Activated gamma-delta T cell (primary cell): ENCODE results near the gene PSMB1.
"Not testable (repeated sequence)": the region's sequence is repeated elsewhere in the genome, so short reads cannot be mapped to it uniquely, and the experiment has no call there.

Experiments
- DNase-seq: peaks from one replicate; lab custom pipeline; 2025; lab: John Stamatoyannopoulos, UW

Gene PSMB1

GRCh38 chr6:170535004-170535403, 18.1 kb downstream of the PSMB1 start:
- DNase-seq: no peak

- no peak for DNase-seq
Observed at GRCh38 chr6:170533792-170534191, 19.3 kb downstream of the PSMB1 start.

GRCh38 chr6:170532867-170533488, 20.1 kb downstream of the PSMB1 start:
- DNase-seq: no peak

GRCh38 chr6:170529839-170530469, 23.2 kb downstream of the PSMB1 start:
- DNase-seq: no peak

- DNase-seq: not testable (repeated sequence)
Observed at GRCh38 chr6:170527995-170528394, 25.1 kb downstream of the PSMB1 start.

- DNase-seq: no peak
Observed at GRCh38 chr6:170525795-170526194, 27.3 kb downstream of the PSMB1 start.

GRCh38 chr6:170524172-170524502, 29.0 kb downstream of the PSMB1 start:
- no peak for DNase-seq

- DNase-seq: no peak
Observed at GRCh38 chr6:170523256-170524171, 29.6 kb downstream of the PSMB1 start.

GRCh38 chr6:170522565-170523183, 30.4 kb downstream of the PSMB1 start:
- no peak for DNase-seq

GRCh38 chr6:170516783-170517616, 36.1 kb downstream of the PSMB1 start:
- DNase-seq: no peak

- no peak for DNase-seq
Observed at GRCh38 chr6:170514908-170515307, 38.2 kb downstream of the PSMB1 start.

- no peak for DNase-seq
Observed at GRCh38 chr6:170512249-170512648, 40.9 kb downstream of the PSMB1 start.

- DNase-seq: no peak
Observed at GRCh38 chr6:170510631-170511030, 42.5 kb downstream of the PSMB1 start.

GRCh38 chr6:170509723-170510018, 43.4 kb downstream of the PSMB1 start:
- DNase-seq: no peak

GRCh38 chr6:170508892-170509722, 44.0 kb downstream of the PSMB1 start:
- not testable (repeated sequence) for DNase-seq

- DNase-seq: not testable (repeated sequence)
Observed at GRCh38 chr6:170508275-170508674, 44.8 kb downstream of the PSMB1 start.

GRCh38 chr6:170507728-170508127, 45.4 kb downstream of the PSMB1 start:
- DNase-seq: not testable (repeated sequence)

GRCh38 chr6:170506446-170506845, 46.7 kb downstream of the PSMB1 start:
- no peak for DNase-seq

GRCh38 chr6:170505306-170505705, 47.8 kb downstream of the PSMB1 start:
- DNase-seq: no peak

- no peak for DNase-seq
Observed at GRCh38 chr6:170504479-170504878, 48.6 kb downstream of the PSMB1 start.

- no peak for DNase-seq
Observed at GRCh38 chr6:170503414-170503761, 49.7 kb downstream of the PSMB1 start.
